Endothelial cell of umbilical vein (primary cell): ENCODE results near the gene ALDOC. TPM values are rescaled to one million over a fixed set of nuclear protein-coding genes. Genes with fewer than 3 reads are reported as not detected.

Source experiments
- BruUV-seq: library from RNA; stranded (reverse); fragments of 400-500 nt; replicated peaks from 2 replicates; lab custom pipeline; 2021; lab: Mats Ljungman, UMichigan
- CTCF ChIA-PET: fragments of 300-600, 350-600 bp; sonication (Branson Sonifier 250); formaldehyde crosslinking; loops from one replicate; lab custom pipeline; 2021; ENCODE audit warnings: antibody characterized with exemption, inconsistent platforms; lab: Charles Lee
- POLR2A ChIA-PET: fragments of 300-600, 350-600 bp; sonication (Branson Sonifier 250); formaldehyde crosslinking; loops from one replicate; lab custom pipeline; 2021; ENCODE audit warnings: antibody characterized with exemption, inconsistent platforms; lab: Charles Lee
- DNase-seq: peaks from one replicate; pipeline ENCODE4 v3.0.0-alpha.2; 2011; ENCODE audit warnings: low read depth, low spot score
- FAIRE-seq: peaks from 2 replicates; lab custom pipeline; 2011; peaks lifted over from hg19 to GRCh38; lab: Jason Lieb, UNC
- H2AFZ ChIP-seq: 2 replicates; pipeline ENCODE4 v1.6.0; 2012; ENCODE audit warnings: low read depth, low read length, control low read depth, inconsistent platforms
- H3K27ac ChIP-seq: 2 replicates; pipeline ENCODE4 v1.5.1; 2011; ENCODE audit warnings: low read depth, mild to moderate bottlenecking, control low read depth, low read length, moderate library complexity; ENCODE audit not compliant: insufficient read depth
- H3K27me3 ChIP-seq, 2 experiments: 2 replicates each; pipeline versions ENCODE4 v1.6.0 to v1.6.1; 2011; ENCODE audit warnings: low read length in 2 of 2, mixed read lengths in 1 of 2; ENCODE audit not compliant: control insufficient read depth in 2 of 2, insufficient read depth in 2 of 2
- H3K36me3 ChIP-seq, 2 experiments: 2 replicates in 1 of 2; 3 replicates in 1 of 2; pipeline ENCODE4 v1.5.1; 2011; ENCODE audit warnings: low read length in 2 of 2, mild to moderate bottlenecking in 1 of 2, moderate library complexity in 1 of 2; ENCODE audit not compliant: control insufficient read depth in 2 of 2, insufficient read depth in 2 of 2; ENCODE audit errors: extremely low read depth in 1 of 2
- H3K4me1 ChIP-seq: 3 replicates; pipeline ENCODE4 v1.5.1; 2011; ENCODE audit warnings: mild to moderate bottlenecking, low read length; ENCODE audit not compliant: control insufficient read depth, insufficient read depth; ENCODE audit errors: extremely low read depth
- H3K4me2 ChIP-seq: 2 replicates; pipeline ENCODE4 v1.6.1; 2011; ENCODE audit warnings: low read length, control low read depth, mixed read lengths; ENCODE audit not compliant: insufficient read depth
- H3K4me3 ChIP-seq, 3 experiments: fragments of 200-600 bp in 1 of 3; sonication (generic), shearing (Covaris generic) in 1 of 3; replicated peaks in 1 of 3; 2 replicates each; pipeline ENCODE4 v1.5.1; 2011 to 2016; ENCODE audit warnings: control low read depth in 3 of 3, low read length in 3 of 3, mild to moderate bottlenecking in 2 of 3, inconsistent platforms in 1 of 3, low read depth in 1 of 3, moderate library complexity in 1 of 3; ENCODE audit not compliant: insufficient read depth in 1 of 3
- H3K79me2 ChIP-seq: 2 replicates; pipeline ENCODE4 v1.6.0; 2012; ENCODE audit warnings: low read length, inconsistent platforms; ENCODE audit not compliant: control insufficient read depth, insufficient read depth
- H3K9ac ChIP-seq: replicated peaks from 2 replicates; pipeline ENCODE3; 2011; ENCODE audit warnings: low read length, control low read depth; ENCODE audit not compliant: insufficient read depth; ENCODE audit errors: extremely low read depth
- H3K9me1 ChIP-seq: replicated peaks from 3 replicates; pipeline ENCODE4 v1.6.0; 2011; ENCODE audit warnings: mild to moderate bottlenecking, low read length; ENCODE audit not compliant: control insufficient read depth, insufficient read depth; ENCODE audit errors: extremely low read depth
- H3K9me3 ChIP-seq: replicated peaks from 2 replicates; pipeline ENCODE4 v1.5.1; 2012; ENCODE audit warnings: low read length, inconsistent platforms; ENCODE audit not compliant: control insufficient read depth, insufficient read depth
- H4K20me1 ChIP-seq: replicated peaks from 2 replicates; pipeline ENCODE3; 2011; ENCODE audit warnings: mild to moderate bottlenecking, low read length; ENCODE audit not compliant: control insufficient read depth, insufficient read depth; ENCODE audit errors: extremely low read depth
- CTCF ChIP-seq, 2 donors: IDR thresholded peaks; 1 replicate in 1 of 2; 2 replicates in 1 of 2; pipeline ENCODE4 v1.5.1; 2011; ENCODE audit warnings: low read length in 2 of 2, mild to moderate bottlenecking in 2 of 2, moderate library complexity in 2 of 2, control low read depth in 1 of 2, inconsistent platforms in 1 of 2, low read depth in 1 of 2; ENCODE audit not compliant: insufficient read depth in 1 of 2; ENCODE audit errors: extremely low read depth in 1 of 2
- EZH2 ChIP-seq: IDR thresholded peaks from 2 replicates; pipeline ENCODE4 v1.6.1; 2012; ENCODE audit warnings: borderline replicate concordance, low read depth, mild to moderate bottlenecking, moderate library complexity, low read length, inconsistent platforms; ENCODE audit not compliant: severe bottlenecking
- MAX ChIP-seq: IDR thresholded peaks from 2 replicates; pipeline ENCODE4 v1.6.1; 2011; ENCODE audit not compliant: insufficient read depth, insufficient read length
- MYC ChIP-seq: IDR thresholded peaks from one replicate; pipeline ENCODE4 v1.6.1; 2011; ENCODE audit warnings: mild to moderate bottlenecking, low read depth, low read length
- POLR2A ChIP-seq: IDR thresholded peaks from 2 replicates; pipeline ENCODE4 v1.6.1; 2012; ENCODE audit warnings: low read depth, mild to moderate bottlenecking, control low read depth, low read length
- POLR2AphosphoS5 ChIP-seq: IDR thresholded peaks from 2 replicates; pipeline ENCODE4 v1.6.1; 2012; ENCODE audit warnings: low read depth, mild to moderate bottlenecking, control low read depth, low read length, moderate library complexity; ENCODE audit not compliant: insufficient read depth
- dilution Hi-C: fragments of 300-500 bp; cut with MboI; formaldehyde crosslinking; loops from one replicate; pipeline ENCODE4 v1.15.0; 2019; ENCODE audit warnings: low sequenced_read_pairs; ENCODE audit not compliant: extremely low pct_ligation_motif_present
- intact Hi-C: fragments of 100-400 bp; cut with micrococcal nuclease; formaldehyde crosslinking; loops from one replicate; pipeline ENCODE4 v1.10.0; 2022
- polyA plus RNA-seq, 4 experiments: library from polyadenylated mRNA; depleted of rRNA in 3 of 4; stranded (reverse) in 3 of 4; unstranded in 1 of 4; fragments of >200 nt; gene quantifications; 2 replicates each; pipeline versions ENCODE4 v1.2.1 to v1.2.3, GENCODE V29; 2011 to 2012; ENCODE audit warnings: missing spikeins in 1 of 4
- total RNA-seq: library from RNA; stranded (reverse); gene quantifications from 2 replicates; pipeline ENCODE4 v1.2.3, GENCODE V29; 2021

ALDOC gene
- total and polyA plus RNA-seq, 2 donors (not counting 3 experiments of a cell fraction or from before 2014, with no cell fraction given) = 7.2 to 18.9 TPM

- Histone ChIP-seq H3K9me1 (no peaks in the 10 kb centered on the region), H4K20me1 (no peaks in the 10 kb centered on the region), H3K4me1 (peaks cover 6% of the 10 kb centered on the region), H3K4me2 (no peak overlapping the region), H3K79me2 (no peaks in the 10 kb centered on the region), H2AFZ (no peak overlapping the region), H3K36me3 (peaks cover 0 to 11% of the 10 kb centered on the region in 2 experiments), H3K9ac (no peak overlapping the region), H3K4me3 (no peak overlapping the region), H3K9me3 (no peaks in the 10 kb centered on the region), H3K27ac (no peak overlapping the region), H3K27me3 (no peaks in the 10 kb centered on the region)
- DNase-seq = no peak
- ChIA-PET CTCF (interaction anchor here (1.5 to 3.9 kb wide), 6 partner anchors 8 to 64 kb away, joined by 3 to 16 read pairs (median 8); partner anchors contain the start of genes PIGS and SPAG5), POLR2A (no interaction called here)
- FAIRE-seq = no peak
- intact Hi-C loops = loop anchor here (1.0 kb wide), 2 partner anchors 51 to 65 kb away; partner anchors contain the start of gene SPAG5
- TF ChIP-seq CTCF (IDR thresholded peaks at IDR 0.05; ENCODE audit: extremely low read depth in 1 of 2, insufficient read depth in 1 of 2, low read depth in 1 of 2, low read length in 2 of 2) (no peak), POLR2A (no peak), POLR2AphosphoS5 (no peak), MYC (no peak), EZH2 (no peak), MAX (no peak)
- no TSS peak for BruUV-seq
- dilution Hi-C loops = no loop called here
Observed at GRCh38 chr17:28548417-28549130, 28.1 kb downstream of the ALDOC start.
